H1 (cell line): ENCODE data around the gene ASB16. TPM values are rescaled to one million over a fixed set of nuclear protein-coding genes. Genes with fewer than 3 reads are reported as not detected.

ENCODE experiments used
- CBX8 ChIP-seq: fragments of 300-800, 300-1000 bp; sonication (generic); IDR thresholded peaks from 2 replicates; pipeline ENCODE4 v1.7.1; 2016; ENCODE audit warnings: low read depth, low read length, borderline replicate concordance
- CREB1 ChIP-seq: IDR thresholded peaks from 2 replicates; pipeline ENCODE4 v1.6.1; 2012; ENCODE audit warnings: inconsistent platforms
- CTCF ChIP-seq, 3 experiments: IDR thresholded peaks; 1 replicate in 2 of 3; 2 replicates in 1 of 3; pipeline versions ENCODE4 v1.5.1 to v1.6.1; 2011; ENCODE audit warnings: low read length in 3 of 3, mild to moderate bottlenecking in 3 of 3, inconsistent platforms in 2 of 3, low read depth in 1 of 3, moderate library complexity in 1 of 3; ENCODE audit not compliant: insufficient read depth in 1 of 3; ENCODE audit errors: control extremely low read depth in 1 of 3
- EP300 ChIP-seq, 2 experiments: IDR thresholded peaks; 1 replicate in 1 of 2; 2 replicates in 1 of 2; pipeline ENCODE4 v1.6.1; 2011 to 2012; ENCODE audit warnings: low read depth in 2 of 2, low read length in 2 of 2, mild to moderate bottlenecking in 2 of 2, borderline replicate concordance in 1 of 2, inconsistent platforms in 1 of 2, moderate library complexity in 1 of 2
- HDAC6 ChIP-seq: IDR thresholded peaks from one replicate; pipeline ENCODE4 v1.7.1; 2012; ENCODE audit warnings: low read depth, mild to moderate bottlenecking, inconsistent platforms, low read length, moderate library complexity
- JUND ChIP-seq: IDR thresholded peaks from 2 replicates; pipeline ENCODE4 v1.6.1; 2011; ENCODE audit warnings: mild to moderate bottlenecking, improper control_type of control experiment, low read length
- MAX ChIP-seq: IDR thresholded peaks from 2 replicates; pipeline ENCODE4 v1.6.1; 2012; ENCODE audit warnings: inconsistent platforms
- NRF1 ChIP-seq: IDR thresholded peaks from 2 replicates; pipeline ENCODE4 v1.6.1; 2011; ENCODE audit warnings: mild to moderate bottlenecking, low read depth, low read length, improper control_type of control experiment
- POLR2A ChIP-seq, 2 experiments: IDR thresholded peaks; 1 replicate in 1 of 2; 2 replicates in 1 of 2; pipeline ENCODE4 v1.6.1; 2011; ENCODE audit warnings: low read depth in 2 of 2, low read length in 2 of 2, mild to moderate bottlenecking in 2 of 2; ENCODE audit errors: control extremely low read depth in 1 of 2
- RBBP5 ChIP-seq: IDR thresholded peaks from 2 replicates; pipeline ENCODE4 v1.7.1; 2012; ENCODE audit warnings: low read depth, mild to moderate bottlenecking, inconsistent platforms, low read length, moderate library complexity, borderline replicate concordance
- RXRA ChIP-seq: IDR thresholded peaks from 2 replicates; pipeline ENCODE4 v1.6.1; 2011; ENCODE audit warnings: low read depth, mild to moderate bottlenecking, low read length, moderate library complexity; ENCODE audit not compliant: insufficient read depth
- SIN3A ChIP-seq, 2 experiments: IDR thresholded peaks in 1 of 2; conservative IDR thresholded peaks in 1 of 2; 2 replicates each; pipeline ENCODE4 v1.6.1; 2011 to 2012; ENCODE audit warnings: low read length in 2 of 2, improper control_type of control experiment in 1 of 2, low read depth in 1 of 2, mild to moderate bottlenecking in 1 of 2
- SP1 ChIP-seq: IDR thresholded peaks from 2 replicates; pipeline ENCODE4 v1.6.1; 2011; ENCODE audit warnings: low read depth, low read length
- SRF ChIP-seq: IDR thresholded peaks from 2 replicates; pipeline ENCODE4 v1.6.1; 2011; ENCODE audit warnings: mild to moderate bottlenecking, low read depth, low read length, moderate library complexity
- TAF7 ChIP-seq: optimal IDR thresholded peaks from 2 replicates; pipeline ENCODE3; 2011; ENCODE audit warnings: low read depth, mild to moderate bottlenecking, inconsistent platforms, low read length, moderate library complexity, borderline replicate concordance
- TBP ChIP-seq: IDR thresholded peaks from 2 replicates; pipeline ENCODE4 v1.6.1; 2011; ENCODE audit warnings: low read depth, low read length, improper control_type of control experiment
- YY1 ChIP-seq: IDR thresholded peaks from 2 replicates; pipeline ENCODE4 v1.6.1; 2011; ENCODE audit warnings: low read depth, mild to moderate bottlenecking, low read length
- ZNF274 ChIP-seq: IDR thresholded peaks from 2 replicates; pipeline ENCODE4 v1.7.0; 2012; ENCODE audit warnings: low read length, borderline replicate concordance; ENCODE audit errors: extremely low read depth
- polyA plus RNA-seq, 7 experiments: library from polyadenylated mRNA; depleted of rRNA in 3 of 7; stranded (reverse) in 5 of 7; unstranded in 2 of 7; fragments of >200 nt in 5 of 7; fragments of 200-250 nt in 2 of 7; gene quantifications; 1 replicate in 5 of 7; 2 replicates in 1 of 7; 4 replicates in 1 of 7; pipeline versions ENCODE4 v1.2.1 to v1.2.3, GENCODE V29; 2011 to 2013; ENCODE audit warnings: missing spikeins in 2 of 7, mixed read lengths in 2 of 7
- total RNA-seq: library from RNA; stranded (reverse); fragmentation: NEBNext Ultra II Directional; extraction: Animal tissue kit (Norgen Biotek cat#: 25700); gene quantifications from 2 replicates; pipeline ENCODE4 v1.2.1, GENCODE V29; 2021

The ASB16 gene
- total and polyA plus RNA-seq, 2 of the 8 experiments (the other 6 are each of a cell fraction or from before 2014, with no cell fraction given), result 0.05 TPM; not detected in 1

- no peak for TF ChIP-seq TAF7
- no peak for TF ChIP-seq SRF
- no peak for TF ChIP-seq RBBP5
- no peak for TF ChIP-seq SP1
- peak; percentile 92 for TF ChIP-seq JUND
- TF ChIP-seq TBP, result no peak
- TF ChIP-seq CTCF (IDR thresholded peaks at IDR 0.05; ENCODE audit: control extremely low read depth in 1 of 3, insufficient read depth in 1 of 3, low read depth in 1 of 3, low read length in 3 of 3), result no peak
- no peak for TF ChIP-seq YY1
- TF ChIP-seq HDAC6, result no peak
- peak; percentile 43; the same call in 1 of the 2 replicates for TF ChIP-seq CREB1
- 0 out of 4 replicates have a peak, but pooled peaks of 1 of the 2 experiments have one; percentile 13 for TF ChIP-seq SIN3A (conservative IDR thresholded peaks at IDR 0.05 in 1 of 2, IDR thresholded peaks at IDR 0.05 in 1 of 2; ENCODE audit: low read depth in 1 of 2, low read length in 2 of 2)
- TF ChIP-seq CBX8, result no peak
- TF ChIP-seq EP300 (IDR thresholded peaks at IDR 0.05; ENCODE audit: borderline replicate concordance in 1 of 2, low read depth in 2 of 2, low read length in 2 of 2), result no peak
- no peak for TF ChIP-seq ZNF274
- TF ChIP-seq NRF1, result no peak
- TF ChIP-seq POLR2A (IDR thresholded peaks at IDR 0.05; ENCODE audit: control extremely low read depth in 1 of 2, low read depth in 2 of 2, low read length in 2 of 2), result no peak
- peak; percentile 42; the same call in 1 of the 2 replicates for TF ChIP-seq MAX
- TF ChIP-seq RXRA, result no peak
These were observed 32.4 kb upstream of the ASB16 start (continued) for GRCh38 chr17:44137891-44138709.
